Body of pancreas (tissue), 4 donors: Measurements from ENCODE around the gene KIAA0319L. TPM values are rescaled to one million over a fixed set of nuclear protein-coding genes. Genes with fewer than 3 reads are reported as not detected.

Source experiments
- ATAC-seq: fragments of 150-250 bp; one replicate; pipeline ENCODE4 v1.9.1; 2016
- DNase-seq, 4 donors: peaks; one replicate each; pipeline ENCODE4 v3.0.0-alpha.2; 2019
- H3K27ac ChIP-seq, 4 donors: fragments of 200-600 bp; sonication (generic); 1 replicate in 3 of 4; 2 replicates in 1 of 4; pipeline versions ENCODE4 v1.5.1 to v1.6.1; 2016 to 2019; ENCODE audit warnings: mild to moderate bottlenecking in 1 of 4, mixed read lengths in 1 of 4, moderate library complexity in 1 of 4
- H3K27me3 ChIP-seq, 2 donors: fragments of 200-600 bp; sonication (generic); one replicate each; pipeline ENCODE4 v1.6.0; 2016; ENCODE audit warnings: mild to moderate bottlenecking in 1 of 2
- H3K36me3 ChIP-seq, 2 donors: fragments of 200-600 bp; sonication (generic); replicated peaks in 1 of 2; 2 replicates each; pipeline ENCODE4 v1.5.1; 2016; ENCODE audit warnings: low read depth in 2 of 2; ENCODE audit not compliant: insufficient read depth in 1 of 2
- H3K4me1 ChIP-seq: fragments of 200-600 bp; sonication (generic); one replicate; pipeline ENCODE4 v1.6.0; 2016
- H3K4me3 ChIP-seq, 2 donors: fragments of 200-600 bp; sonication (generic); 1 replicate in 1 of 2; 2 replicates in 1 of 2; pipeline ENCODE4 v1.5.1; 2016 to 2019
- H3K9me3 ChIP-seq, 3 donors: fragments of 200-600 bp; sonication (generic); 1 replicate in 2 of 3; 2 replicates in 1 of 3; pipeline ENCODE4 v1.5.1; 2016
- POLR2A ChIP-seq, 3 donors: fragments of 450-650 bp; IDR thresholded peaks; one replicate each; pipeline ENCODE4 v1.6.1; 2016; ENCODE audit warnings: antibody characterized with exemption in 3 of 3, mild to moderate bottlenecking in 2 of 3
- WGBS, 2 donors: methylation state at CpG; one replicate each; pipeline ENCODE4 v1.1.5; 2017; 5-methylcytosine and 5-hydroxymethylcytosine counted together
- intact Hi-C: fragments of 100-400 bp; cut with DNase I; formaldehyde crosslinking; loops from one replicate; pipeline ENCODE4 v1.15.1; 2023
- total RNA-seq, 2 donors: library from RNA; depleted of rRNA; stranded (reverse); fragments of >200 nt; gene quantifications; one replicate each; pipeline ENCODE4 v1.1.0, GENCODE V29; 2016
- TF ChIP-seq, protein P1 (sequence below), 7 experiments: fragments of 450-650 bp in 4 of 7; fragments of 200-600 bp in 3 of 7; sonication (generic) in 3 of 7; IDR thresholded peaks; one replicate each; pipeline ENCODE4 v1.5.1; 2016 to 2019; ENCODE audit warnings: antibody characterized with exemption in 7 of 7

The KIAA0319L gene
- total RNA-seq, 2 donors from 2014 or later = 61.0 to 74.5 TPM

DNA sequence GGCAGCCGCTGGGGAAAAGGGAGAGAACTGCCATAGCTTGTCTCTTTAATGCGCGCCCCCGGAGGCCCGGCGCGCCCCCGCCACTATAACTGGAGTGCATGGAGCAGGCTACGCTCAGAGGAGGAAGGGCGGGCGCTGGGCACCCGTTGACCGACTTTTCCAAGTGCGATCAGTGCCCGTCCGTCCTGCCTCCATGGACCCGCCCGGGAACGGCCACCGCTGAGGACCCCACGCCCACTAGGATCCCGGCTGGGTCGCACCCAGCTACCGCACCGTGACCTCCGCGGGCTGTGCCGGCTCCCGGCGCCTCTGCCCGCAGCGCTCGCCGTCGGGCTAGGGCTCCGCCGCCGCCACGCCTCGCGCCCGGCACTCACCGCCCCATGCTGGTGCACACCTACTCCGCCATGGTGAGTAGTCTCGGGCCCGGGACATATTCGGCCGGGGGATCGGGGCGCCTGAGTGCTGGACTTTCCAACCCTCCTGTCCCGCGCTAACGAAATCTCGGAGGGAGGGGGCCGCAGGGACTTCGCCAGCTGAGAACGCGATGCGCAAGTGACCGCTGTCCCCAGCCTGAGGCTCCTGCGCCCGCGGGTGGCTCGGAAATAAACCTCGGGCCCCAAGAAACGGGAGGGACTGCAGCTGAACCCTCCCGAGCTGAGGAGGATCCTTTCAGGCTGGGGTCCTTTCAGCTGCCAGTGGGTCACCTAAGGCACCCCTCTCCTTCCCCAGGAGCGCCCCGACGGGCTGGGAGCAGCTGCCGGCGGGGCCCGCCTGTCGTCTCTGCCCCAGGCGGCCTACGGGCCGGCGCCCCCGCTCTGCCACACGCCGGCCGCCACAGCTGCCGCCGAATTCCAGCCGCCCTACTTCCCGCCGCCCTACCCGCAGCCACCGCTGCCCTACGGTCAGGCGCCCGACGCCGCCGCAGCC, 16.3 kb upstream of the KIAA0319L start, which contains the start of gene TFAP2E:
TSS of gene TFAP2E (plus strand) at position 117 of the 927 bp plus-strand sequence. CDS start at position 381, 264 bp downstream.
- H3K27ac ChIP-seq = no peak within 1 kb of the TSS
- H3K4me1 ChIP-seq = peaks cover 13% of the 10 kb centered on the region
- ATAC-seq (peak; percentile 59), DNase-seq (peak; percentile 57 to 84 (median 62))
- TF ChIP-seq POLR2A (IDR thresholded peaks at IDR 0.05) = peak in 2 of 3 donors; percentile 40
- TF ChIP-seq, protein P1, sequence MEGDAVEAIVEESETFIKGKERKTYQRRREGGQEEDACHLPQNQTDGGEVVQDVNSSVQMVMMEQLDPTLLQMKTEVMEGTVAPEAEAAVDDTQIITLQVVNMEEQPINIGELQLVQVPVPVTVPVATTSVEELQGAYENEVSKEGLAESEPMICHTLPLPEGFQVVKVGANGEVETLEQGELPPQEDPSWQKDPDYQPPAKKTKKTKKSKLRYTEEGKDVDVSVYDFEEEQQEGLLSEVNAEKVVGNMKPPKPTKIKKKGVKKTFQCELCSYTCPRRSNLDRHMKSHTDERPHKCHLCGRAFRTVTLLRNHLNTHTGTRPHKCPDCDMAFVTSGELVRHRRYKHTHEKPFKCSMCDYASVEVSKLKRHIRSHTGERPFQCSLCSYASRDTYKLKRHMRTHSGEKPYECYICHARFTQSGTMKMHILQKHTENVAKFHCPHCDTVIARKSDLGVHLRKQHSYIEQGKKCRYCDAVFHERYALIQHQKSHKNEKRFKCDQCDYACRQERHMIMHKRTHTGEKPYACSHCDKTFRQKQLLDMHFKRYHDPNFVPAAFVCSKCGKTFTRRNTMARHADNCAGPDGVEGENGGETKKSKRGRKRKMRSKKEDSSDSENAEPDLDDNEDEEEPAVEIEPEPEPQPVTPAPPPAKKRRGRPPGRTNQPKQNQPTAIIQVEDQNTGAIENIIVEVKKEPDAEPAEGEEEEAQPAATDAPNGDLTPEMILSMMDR (IDR thresholded peaks at IDR 0.05) = no peak
- no peaks in the 10 kb centered on the region for H3K36me3 ChIP-seq
- intact Hi-C loops = loop anchor here (5.0 kb wide), 2 partner anchors 139 to 154 kb away; no protein-coding TSS in a partner anchor
- H3K9me3 ChIP-seq = no peaks in the 10 kb centered on the region
- peak within 1 kb of the TSS; percentile 38 to 45 for H3K4me3 ChIP-seq
- no peaks in the 10 kb centered on the region for H3K27me3 ChIP-seq
- 23% methylated on average over 63 of the region's 95 CpGs; no CpG with 5 or more reads in 1 of the 2 donors for WGBS, 2 donors

DNA sequence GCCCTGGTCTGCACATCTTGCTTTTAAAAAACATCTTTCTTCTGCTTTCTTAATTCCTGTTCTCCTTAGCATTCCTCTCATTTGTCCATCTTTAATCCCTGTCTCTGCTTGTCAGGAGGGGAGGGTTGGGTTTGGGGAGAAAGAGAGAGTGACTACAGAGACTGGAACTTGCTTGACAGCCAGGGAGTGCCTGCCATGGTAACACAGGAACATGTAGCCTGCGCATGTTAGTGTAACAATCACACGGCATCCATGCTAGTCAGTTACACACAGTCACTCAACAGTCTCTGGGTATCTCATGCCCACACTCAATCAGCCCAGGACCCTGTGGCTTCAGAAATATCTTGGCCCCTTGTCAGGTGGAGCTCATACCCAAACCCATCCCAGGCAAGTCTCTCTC, 15.1 kb upstream of the KIAA0319L start:
- WGBS, 2 donors = 85 to 87% methylated on average over 2 of the region's 2 CpGs
- no peaks in the 10 kb centered on the region for H3K36me3 ChIP-seq
- DNase-seq (no peak), ATAC-seq (no peak)
- intact Hi-C loops = loop anchor here (5.0 kb wide), 2 partner anchors 140 to 155 kb away; no protein-coding TSS in a partner anchor
- H3K4me3 ChIP-seq = no peak overlapping the region
- no peak for TF ChIP-seq POLR2A (IDR thresholded peaks at IDR 0.05)
- TF ChIP-seq, protein P1 (IDR thresholded peaks at IDR 0.05) = no peak
- H3K9me3 ChIP-seq = no peaks in the 10 kb centered on the region
- no peaks in the 10 kb centered on the region for H3K27me3 ChIP-seq
- no peak overlapping the region for H3K27ac ChIP-seq
- H3K4me1 ChIP-seq = peaks cover 13% of the 10 kb centered on the region

DNA sequence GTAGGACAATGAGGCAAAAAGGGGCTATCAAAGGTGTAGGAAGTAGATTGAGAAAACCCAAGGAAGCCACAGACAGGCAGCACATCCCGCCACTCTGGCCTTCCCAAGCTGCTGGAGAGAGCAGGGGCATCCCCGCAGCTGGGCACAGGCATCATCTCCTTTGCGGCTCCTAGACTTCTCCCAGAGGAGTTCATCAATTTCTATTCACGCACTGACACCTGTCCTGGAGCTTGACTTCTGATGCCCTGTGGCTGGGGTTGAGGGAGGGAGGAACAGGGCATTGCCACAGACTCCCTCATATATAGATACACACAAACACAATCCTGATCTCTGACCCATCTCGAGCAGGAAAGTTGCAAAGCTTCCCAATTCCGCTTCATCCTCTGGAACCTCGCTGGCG, 14.1 kb upstream of the KIAA0319L start:
- ATAC-seq (no peak), DNase-seq (no peak)
- Histone ChIP-seq H3K9me3 (no peaks in the 10 kb centered on the region), H3K27me3 (no peaks in the 10 kb centered on the region), H3K4me3 (no peak overlapping the region), H3K36me3 (no peaks in the 10 kb centered on the region), H3K27ac (no peak overlapping the region), H3K4me1 (peaks cover 13% of the 10 kb centered on the region)
- TF ChIP-seq, protein P1 (IDR thresholded peaks at IDR 0.05) = no peak
- TF ChIP-seq POLR2A (IDR thresholded peaks at IDR 0.05) = no peak
- intact Hi-C loops = loop anchor here (5.0 kb wide), 2 partner anchors 141 to 156 kb away; no protein-coding TSS in a partner anchor
- 85 to 87% methylated on average over 8 of the region's 8 CpGs for WGBS, 2 donors

DNA sequence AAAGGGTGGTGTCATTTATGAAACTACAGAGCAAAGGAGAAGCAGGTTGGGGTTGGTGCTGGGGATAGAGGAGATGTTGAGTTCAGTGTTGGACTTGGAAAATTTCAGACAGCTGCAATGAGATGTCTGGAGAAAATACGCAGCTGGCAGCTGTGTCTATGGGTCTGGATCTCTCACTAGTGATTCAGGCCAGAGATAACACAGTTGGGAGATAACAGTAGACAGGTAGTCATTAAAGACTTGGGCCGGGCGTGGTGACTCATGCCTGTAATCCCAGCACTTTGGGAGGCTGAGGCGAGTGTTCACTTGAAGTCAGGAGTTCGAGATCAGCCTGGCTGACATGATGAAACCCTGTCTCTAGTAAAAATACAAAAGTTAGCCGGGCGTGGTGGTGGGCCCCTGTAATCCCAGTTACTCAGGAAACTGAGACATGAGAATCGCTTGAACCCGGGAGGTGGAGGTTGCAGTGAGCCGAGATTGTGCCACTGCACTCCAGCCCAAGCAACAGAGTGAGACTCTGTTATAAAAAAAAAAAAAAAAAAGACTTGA, 13.5 kb upstream of the KIAA0319L start:
- no peaks in the 10 kb centered on the region for H3K36me3 ChIP-seq
- no peak for DNase-seq
- H3K4me1 ChIP-seq = peaks cover 13% of the 10 kb centered on the region
- no peaks in the 10 kb centered on the region for H3K27me3 ChIP-seq
- H3K4me3 ChIP-seq = no peak overlapping the region
- WGBS, 2 donors = 72 to 73% methylated on average over 10 of the region's 10 CpGs
- H3K9me3 ChIP-seq = no peaks in the 10 kb centered on the region
- ATAC-seq = no peak
- no peak overlapping the region for H3K27ac ChIP-seq
- TF ChIP-seq, protein P1 (IDR thresholded peaks at IDR 0.05) = no peak
- TF ChIP-seq POLR2A (IDR thresholded peaks at IDR 0.05) = no peak
- intact Hi-C loops = loop anchor here (5.0 kb wide), 2 partner anchors 142 to 157 kb away; no protein-coding TSS in a partner anchor
